ENCODE measurements around the gene PPP1R15A.
"Not testable (repeated sequence)": the region's sequence is repeated elsewhere in the genome, so short reads cannot be mapped to it uniquely, and the experiment has no call there.

PPP1R15A gene

GRCh38 chr19:48881741-48882657 is 9.8 kb downstream of the PPP1R15A start:
- no peak for DNase-seq (ENCODE audit: low read depth)

GRCh38 chr19:48883726-48884125 is 11.5 kb downstream of the PPP1R15A start:
- DNase-seq (ENCODE audit: low read depth): no peak

- no peak for DNase-seq (ENCODE audit: low read depth)
These were observed 15.8 kb downstream of the PPP1R15A start for GRCh38 chr19:48887861-48888612.

- not testable (repeated sequence) for DNase-seq (ENCODE audit: low read depth)
These were observed 17.3 kb downstream of the PPP1R15A start for GRCh38 chr19:48889496-48889895.

- no peak for DNase-seq (ENCODE audit: low read depth)
These were observed 18.3 kb downstream of the PPP1R15A start for GRCh38 chr19:48890551-48890950.

GRCh38 chr19:48895226-48895625 is 23.0 kb downstream of the PPP1R15A start:
- DNase-seq (ENCODE audit: low read depth): no peak

GRCh38 chr19:48896191-48896720 is 24.0 kb downstream of the PPP1R15A start:
- DNase-seq (ENCODE audit: low read depth): no peak

GRCh38 chr19:48897181-48897580 is 25.0 kb downstream of the PPP1R15A start:
- DNase-seq (ENCODE audit: low read depth): no peak

- DNase-seq (ENCODE audit: low read depth): not testable (repeated sequence)
These were observed 27.1 kb downstream of the PPP1R15A start for GRCh38 chr19:48899386-48899749.

GRCh38 chr19:48899781-48900476 is 27.7 kb downstream of the PPP1R15A start, which contains the start of gene NUCB1:
Gene NUCB1, plus strand, starts transcription at chr19:48900312. Its CDS starts 485 bp downstream, at chr19:48900797.
- DNase-seq (ENCODE audit: low read depth): peak; percentile 86

GRCh38 chr19:48900477-48901406 is 28.5 kb downstream of the PPP1R15A start:
- DNase-seq (ENCODE audit: low read depth): no peak

GRCh38 chr19:48902291-48902690 is 30.1 kb downstream of the PPP1R15A start:
- not testable (repeated sequence) for DNase-seq (ENCODE audit: low read depth)

GRCh38 chr19:48903788-48904187 is 31.6 kb downstream of the PPP1R15A start:
- not testable (repeated sequence) for DNase-seq (ENCODE audit: low read depth)

GRCh38 chr19:48905664-48906063 is 33.4 kb downstream of the PPP1R15A start:
- DNase-seq (ENCODE audit: low read depth): no peak

- no peak for DNase-seq (ENCODE audit: low read depth)
These were observed 34.1 kb downstream of the PPP1R15A start for GRCh38 chr19:48906324-48906723.

GRCh38 chr19:48907671-48908070 is 35.5 kb downstream of the PPP1R15A start:
- no peak for DNase-seq (ENCODE audit: low read depth)

GRCh38 chr19:48909424-48910077 is 37.3 kb downstream of the PPP1R15A start:
- not testable (repeated sequence) for DNase-seq (ENCODE audit: low read depth)

- DNase-seq (ENCODE audit: low read depth): no peak
These were observed 38.6 kb downstream of the PPP1R15A start for GRCh38 chr19:48910803-48911202.

GRCh38 chr19:48913114-48913889 is 41.1 kb downstream of the PPP1R15A start:
- DNase-seq (ENCODE audit: low read depth): no peak

GRCh38 chr19:48914181-48914580 is 42.0 kb downstream of the PPP1R15A start:
- DNase-seq (ENCODE audit: low read depth): no peak
